CD4-positive, alpha-beta memory T cell (primary cell): ENCODE data around the gene DDB1. TPM values are rescaled to one million over a fixed set of nuclear protein-coding genes. Genes with fewer than 3 reads are reported as not detected.

Experiments
- polyA plus RNA-seq, 2 donors: library from polyadenylated mRNA; unstranded; fragments of 300-500 nt; fragmentation: Illumina TruSeq; gene quantifications; one replicate each; pipeline ENCODE4 v1.2.3, GENCODE V29; 2021
- total RNA-seq, 2 experiments: library from RNA; stranded (reverse); gene quantifications; one replicate each; pipeline ENCODE4 v1.2.3, GENCODE V29; 2021

DDB1 gene
- total and polyA plus RNA-seq, 4 experiments from 2014 or later: 121 to 169 (median 148) TPM

Other genes starting within 250 kb of the DDB1 start
- 100 to 1,000 TPM; 283 to 289 TPM for gene CD5, start 230.6 kb downstream of the DDB1 start, total RNA-seq
- 100 to 1,000 TPM; 170 to 323 TPM for gene CD5, start 230.6 kb downstream of the DDB1 start, polyA plus RNA-seq
- gene VPS37C, start 171.7 kb downstream of the DDB1 start, total RNA-seq: 1 to 10 TPM; 7.3 to 7.9 TPM
- under 1 TPM; 0.25 to 0.93 TPM for gene VPS37C, start 171.7 kb downstream of the DDB1 start, polyA plus RNA-seq
- gene PGA3, start 129.6 kb downstream of the DDB1 start, total RNA-seq: not detected
- not detected for gene PGA3, start 129.6 kb downstream of the DDB1 start, polyA plus RNA-seq
- not detected for gene PGA4, start 110.8 kb downstream of the DDB1 start, total RNA-seq
- gene PGA4, start 110.8 kb downstream of the DDB1 start, polyA plus RNA-seq: not detected
- gene PGA5, start 91.9 kb downstream of the DDB1 start, total RNA-seq: not detected
- gene PGA5, start 91.9 kb downstream of the DDB1 start, polyA plus RNA-seq: not detected
- under 1 TPM; 0.38 to 0.44 TPM for gene VWCE, start 37.8 kb downstream of the DDB1 start, total RNA-seq
- gene VWCE, start 37.8 kb downstream of the DDB1 start, polyA plus RNA-seq: not detected
- gene TKFC, start 123 bp upstream of the DDB1 start, total RNA-seq: 10 to 100 TPM; 42.1 to 43.9 TPM
- 10 to 100 TPM; 24.5 to 30.2 TPM for gene TKFC, start 123 bp upstream of the DDB1 start, polyA plus RNA-seq
- 10 to 100 TPM; 40.1 to 42.6 TPM for gene CYB561A3, start 28.8 kb upstream of the DDB1 start, total RNA-seq
- gene CYB561A3, start 28.8 kb upstream of the DDB1 start, polyA plus RNA-seq: 10 to 100 TPM; 49.2 to 95.7 TPM
- gene TMEM138, start 29.3 kb upstream of the DDB1 start, total RNA-seq: 10 to 100 TPM; 61.2 to 62.5 TPM
- 10 to 100 TPM; 49.0 to 59.2 TPM for gene TMEM138, start 29.3 kb upstream of the DDB1 start, polyA plus RNA-seq
- gene TMEM216, start 59.5 kb upstream of the DDB1 start, total RNA-seq: 10 to 100 TPM; 17.2 to 19.4 TPM
- 10 to 100 TPM; 45.7 to 48.1 TPM for gene TMEM216, start 59.5 kb upstream of the DDB1 start, polyA plus RNA-seq
- 100 to 1,000 TPM; 145 to 149 TPM for gene CPSF7, start 96.9 kb upstream of the DDB1 start, total RNA-seq
- gene CPSF7, start 96.9 kb upstream of the DDB1 start, polyA plus RNA-seq: 10 to 100 TPM; 19.9 to 34.2 TPM
- gene SDHAF2, start 97.0 kb upstream of the DDB1 start, total RNA-seq: 10 to 100 TPM; 54.7 to 60.2 TPM
- 100 to 1,000 TPM; 100 to 106 TPM for gene SDHAF2, start 97.0 kb upstream of the DDB1 start, polyA plus RNA-seq
- gene LRRC10B, start 175.6 kb upstream of the DDB1 start, total RNA-seq: not detected
- gene LRRC10B, start 175.6 kb upstream of the DDB1 start, polyA plus RNA-seq: not detected
- not detected for gene SYT7, start 248.0 kb upstream of the DDB1 start, total RNA-seq
- gene SYT7, start 248.0 kb upstream of the DDB1 start, polyA plus RNA-seq: not detected